Mucosa of rectum (tissue), 2 donors: ENCODE data around the gene NUP50.

Experiments used
- H3K27ac ChIP-seq, 2 donors: one replicate each; pipeline ENCODE4 v1.7.0; 2013; ENCODE audit warnings: inconsistent platforms in 2 of 2, low read depth in 2 of 2, low read length in 2 of 2
- H3K27me3 ChIP-seq, 2 donors: one replicate each; pipeline ENCODE4 v1.7.0; 2013; ENCODE audit warnings: low read length in 2 of 2; ENCODE audit not compliant: control insufficient read depth in 2 of 2, insufficient read depth in 2 of 2
- H3K36me3 ChIP-seq, 2 donors: one replicate each; pipeline ENCODE4 v1.7.0; 2013; ENCODE audit warnings: low read length in 2 of 2; ENCODE audit not compliant: control insufficient read depth in 2 of 2, insufficient read depth in 2 of 2
- H3K4me1 ChIP-seq, 2 donors: one replicate each; pipeline ENCODE4 v1.7.0; 2013; ENCODE audit warnings: low read length in 2 of 2, mild to moderate bottlenecking in 1 of 2; ENCODE audit not compliant: control insufficient read depth in 2 of 2, insufficient read depth in 2 of 2
- H3K4me3 ChIP-seq, 2 donors: one replicate each; pipeline ENCODE4 v1.7.0; 2013; ENCODE audit warnings: low read length in 2 of 2
- H3K9ac ChIP-seq, 2 donors: one replicate each; pipeline ENCODE4 v1.7.0; 2013; ENCODE audit warnings: low read length in 2 of 2, low read depth in 1 of 2, mild to moderate bottlenecking in 1 of 2
- H3K9me3 ChIP-seq, 2 donors: one replicate each; pipeline ENCODE4 v1.7.0; 2013; ENCODE audit warnings: low read length in 2 of 2; ENCODE audit not compliant: control insufficient read depth in 2 of 2
- donor health status: healthy.
- donor health status: Normal muscosa, but diverticular disease.

The NUP50 gene

GRCh38 chr22:45226503-45227186, 62.9 kb downstream of the NUP50 start:
- Histone ChIP-seq H3K27me3 (no peaks in the 10 kb centered on the region), H3K27ac (no peak overlapping the region), H3K9ac (no peak overlapping the region), H3K9me3 (no peaks in the 10 kb centered on the region), H3K4me3 (no peak overlapping the region), H3K36me3 (no peaks in the 10 kb centered on the region), H3K4me1 (peaks cover 8 to 11% of the 10 kb centered on the region in 2 donors)

GRCh38 chr22:45227645-45228400, 64.1 kb downstream of the NUP50 start:
- Histone ChIP-seq H3K27me3 (no peaks in the 10 kb centered on the region), H3K27ac (peak overlapping the region in 1 of 2 donors; percentile 9), H3K9me3 (no peaks in the 10 kb centered on the region), H3K4me3 (no peak overlapping the region), H3K9ac (no peak overlapping the region), H3K36me3 (no peaks in the 10 kb centered on the region), H3K4me1 (peaks cover 8 to 11% of the 10 kb centered on the region in 2 donors)

- H3K4me3 ChIP-seq, result no peak overlapping the region
- no peak overlapping the region for H3K9ac ChIP-seq
- H3K27ac ChIP-seq, result peak overlapping the region in 1 of 2 donors; percentile 9
- no peaks in the 10 kb centered on the region for H3K27me3 ChIP-seq
- no peaks in the 10 kb centered on the region for H3K9me3 ChIP-seq
- H3K36me3 ChIP-seq, result no peaks in the 10 kb centered on the region
- peaks cover 5 to 11% of the 10 kb centered on the region in 2 donors for H3K4me1 ChIP-seq
Observed at GRCh38 chr22:45228401-45228754, 64.7 kb downstream of the NUP50 start.

- no peak overlapping the region for H3K27ac ChIP-seq
- H3K36me3 ChIP-seq, result no peaks in the 10 kb centered on the region
- no peak overlapping the region for H3K9ac ChIP-seq
- H3K4me1 ChIP-seq, result peaks cover 5 to 14% of the 10 kb centered on the region in 2 donors
- H3K4me3 ChIP-seq, result no peak overlapping the region
- no peaks in the 10 kb centered on the region for H3K9me3 ChIP-seq
- H3K27me3 ChIP-seq, result no peaks in the 10 kb centered on the region
Observed at GRCh38 chr22:45229181-45229580, 65.5 kb downstream of the NUP50 start.

- Histone ChIP-seq H3K27ac (no peak overlapping the region), H3K4me1 (peaks cover 5 to 14% of the 10 kb centered on the region in 2 donors), H3K9ac (no peak overlapping the region)
Observed at GRCh38 chr22:45230026-45230721, 66.4 kb downstream of the NUP50 start.

GRCh38 chr22:45231293-45231692, 67.6 kb downstream of the NUP50 start:
- Histone ChIP-seq H3K9me3 (no peaks in the 10 kb centered on the region), H3K4me1 (peaks cover 12% of the 10 kb centered on the region in 2 donors), H3K9ac (no peak overlapping the region), H3K27ac (no peak overlapping the region), H3K36me3 (no peaks in the 10 kb centered on the region), H3K4me3 (no peak overlapping the region), H3K27me3 (no peaks in the 10 kb centered on the region)

More at GRCh38 chr22:45230026-45230721, 66.4 kb downstream of the NUP50 start:
- H3K4me3 ChIP-seq, result no peak overlapping the region
- H3K9me3 ChIP-seq, result no peaks in the 10 kb centered on the region
- no peaks in the 10 kb centered on the region for H3K36me3 ChIP-seq
- no peaks in the 10 kb centered on the region for H3K27me3 ChIP-seq

- no peak overlapping the region for H3K4me3 ChIP-seq
- H3K27me3 ChIP-seq, result no peaks in the 10 kb centered on the region
- no peaks in the 10 kb centered on the region for H3K36me3 ChIP-seq
- no peak overlapping the region for H3K27ac ChIP-seq
- H3K9ac ChIP-seq, result no peak overlapping the region
- H3K4me1 ChIP-seq, result peaks cover 3 to 11% of the 10 kb centered on the region in 2 donors
- no peaks in the 10 kb centered on the region for H3K9me3 ChIP-seq
Observed at GRCh38 chr22:45233386-45233785, 69.7 kb downstream of the NUP50 start.

- peaks cover 3 to 12% of the 10 kb centered on the region in 2 donors for H3K4me1 ChIP-seq
- H3K27ac ChIP-seq, result no peak overlapping the region
- no peak overlapping the region for H3K9ac ChIP-seq
- no peak overlapping the region for H3K4me3 ChIP-seq
- H3K9me3 ChIP-seq, result no peaks in the 10 kb centered on the region
- H3K36me3 ChIP-seq, result no peaks in the 10 kb centered on the region
- H3K27me3 ChIP-seq, result no peaks in the 10 kb centered on the region
Observed at GRCh38 chr22:45233827-45234226, 70.1 kb downstream of the NUP50 start.

- Histone ChIP-seq H3K4me1 (peaks cover 13 to 21% of the 10 kb centered on the region in 2 donors), H3K9me3 (no peaks in the 10 kb centered on the region), H3K27me3 (no peaks in the 10 kb centered on the region), H3K9ac (peak overlapping the region in 1 of 2 donors; percentile 17), H3K4me3 (peak overlapping the region in 1 of 2 donors; percentile 20), H3K36me3 (no peaks in the 10 kb centered on the region), H3K27ac (peak overlapping the region; percentile 53 to 68)
Observed at GRCh38 chr22:45235101-45235777, 71.5 kb downstream of the NUP50 start.
